Stimulated activated CD8-positive, alpha-beta memory T cell treated with anti-CD3 and anti-CD28 coated beads, Interleukin-12 subunit alpha, Interleukin-12 subunit beta, amount 100 ng/mL, for 24 hours (primary cell): Measurements from ENCODE around the gene SSTR3.
"Not testable (repeated sequence)": the region's sequence is repeated elsewhere in the genome, so short reads cannot be mapped to it uniquely, and the experiment has no call there.

ENCODE experiments used
- DNase-seq: peaks from one replicate; pipeline ENCODE4 v3.0.0-alpha.2; 2020; ENCODE audit errors: extremely low read depth

SSTR3 gene

GRCh38 chr22:37242395-37242918, 30.2 kb upstream of the SSTR3 start:
- peak; percentile 77 for DNase-seq

- no peak for DNase-seq
Measured at GRCh38 chr22:37241351-37242142, 29.3 kb upstream of the SSTR3 start.

GRCh38 chr22:37240941-37241320, 28.7 kb upstream of the SSTR3 start:
- DNase-seq, result no peak

GRCh38 chr22:37240240-37240940, 28.1 kb upstream of the SSTR3 start:
- no peak for DNase-seq

- no peak for DNase-seq
Measured at GRCh38 chr22:37239336-37240239, 27.3 kb upstream of the SSTR3 start.

- no peak for DNase-seq
Measured at GRCh38 chr22:37237371-37238268, 25.3 kb upstream of the SSTR3 start.

- no peak for DNase-seq
Measured at GRCh38 chr22:37235897-37236607, 23.8 kb upstream of the SSTR3 start.

- DNase-seq, result no peak
Measured at GRCh38 chr22:37234736-37235711, 22.7 kb upstream of the SSTR3 start.

- no peak for DNase-seq
Measured at GRCh38 chr22:37233751-37234631, 21.7 kb upstream of the SSTR3 start.

GRCh38 chr22:37233371-37233750, 21.1 kb upstream of the SSTR3 start:
- DNase-seq, result not testable (repeated sequence)

- no peak for DNase-seq
Measured at GRCh38 chr22:37232140-37232998, 20.1 kb upstream of the SSTR3 start.

GRCh38 chr22:37231406-37232139, 19.3 kb upstream of the SSTR3 start:
- DNase-seq, result no peak

- DNase-seq, result no peak
Measured at GRCh38 chr22:37230673-37231405, 18.6 kb upstream of the SSTR3 start.

- DNase-seq, result peak; percentile 88
Measured at GRCh38 chr22:37229805-37230672, 17.8 kb upstream of the SSTR3 start.
